ENCODE measurements around the gene COL9A2.

The COL9A2 gene

DNA sequence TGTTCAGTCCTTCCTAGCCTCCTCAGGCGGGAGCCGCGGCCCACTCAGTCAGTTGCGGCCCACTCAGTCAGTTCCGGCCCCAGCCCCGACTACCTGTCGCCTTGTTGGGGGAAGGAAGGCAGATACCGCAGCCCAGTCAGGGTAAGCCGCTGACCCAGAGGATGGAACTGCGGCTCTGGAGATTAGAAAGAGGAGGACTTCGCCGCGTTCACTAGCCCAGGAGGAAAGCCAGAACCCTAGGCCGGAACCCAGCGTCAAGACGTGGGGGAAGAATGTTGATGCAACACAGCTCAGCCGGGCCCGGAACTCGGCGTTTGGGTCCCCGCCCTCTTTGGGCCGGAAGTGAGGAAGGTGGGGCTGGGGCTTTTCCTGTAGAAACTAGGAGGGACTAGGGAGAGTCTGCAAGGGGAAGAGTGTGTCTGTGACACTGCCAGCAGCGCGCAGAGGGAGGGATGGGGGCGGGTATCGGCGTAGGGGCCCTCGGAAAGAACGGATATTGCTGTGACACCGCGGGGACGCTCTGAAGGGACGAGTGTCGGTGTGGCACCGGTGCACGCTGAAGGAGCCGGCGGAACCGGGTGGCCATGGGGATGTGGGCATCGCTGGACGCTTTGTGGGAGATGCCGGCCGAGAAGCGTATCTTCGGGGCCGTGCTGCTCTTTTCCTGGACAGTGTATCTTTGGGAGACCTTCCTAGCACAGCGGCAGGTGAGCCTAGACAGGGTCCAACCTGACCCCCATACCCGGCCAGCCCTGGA is 59.2 kb downstream of the COL9A2 start, which contains the start of gene ZMPSTE24:
ZMPSTE24 (plus strand) TSS at position 549 of the 757 bp plus-strand sequence; CDS start at position 585, 36 bp downstream.
- DNase-seq (ENCODE audit: low spot score) = peak; percentile 98

DNA sequence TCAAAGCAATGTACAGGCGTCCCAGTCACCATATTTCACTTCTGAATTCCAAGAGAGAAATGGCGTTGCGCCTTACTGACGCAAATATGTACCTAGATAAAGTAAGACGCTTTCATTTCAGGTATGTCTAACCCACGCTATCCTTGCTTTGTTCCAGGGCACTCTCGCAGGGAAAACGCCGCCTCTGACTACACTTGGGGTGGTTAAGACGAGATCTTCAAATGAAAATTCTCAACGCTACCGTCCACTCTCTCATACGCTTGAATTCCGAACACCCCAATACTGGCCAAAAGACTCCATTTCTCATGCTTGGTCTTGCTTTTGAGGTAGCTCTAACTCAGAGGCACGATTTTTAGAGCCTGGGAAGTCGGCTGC is 59.8 kb downstream of the COL9A2 start:
- DNase-seq (ENCODE audit: low spot score) = no peak

DNA sequence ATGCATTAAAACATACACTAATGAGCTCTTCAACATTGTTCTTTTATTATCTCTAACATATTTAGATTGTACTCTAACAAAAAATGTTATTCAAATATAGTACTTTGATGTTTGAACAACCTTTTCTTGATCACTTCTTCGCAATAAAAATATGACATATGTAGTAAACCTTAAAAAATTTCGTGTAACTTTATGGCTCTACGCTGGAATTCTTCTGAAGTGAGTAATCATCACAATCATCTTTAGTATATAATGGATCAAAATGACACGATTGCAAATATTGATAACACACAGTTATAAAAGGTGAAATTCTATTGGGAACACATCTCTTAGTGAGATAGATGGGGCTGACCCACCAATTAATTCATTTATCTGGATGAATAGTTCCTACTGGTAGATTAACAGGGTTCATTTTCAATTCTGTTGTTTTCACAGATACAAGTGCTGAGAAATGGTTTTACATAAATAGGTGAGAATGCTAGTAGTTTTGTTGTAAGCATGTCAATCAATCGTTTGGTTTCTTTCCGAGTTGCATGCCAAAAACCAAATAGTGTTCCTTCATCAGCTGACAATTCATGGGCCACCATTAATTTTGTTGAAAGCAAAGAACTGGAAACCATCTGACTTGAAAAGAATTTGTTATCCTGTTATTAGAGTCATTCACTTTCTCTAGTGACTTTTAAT is 60.5 kb downstream of the COL9A2 start:
- no peak for DNase-seq (ENCODE audit: low spot score)

DNA sequence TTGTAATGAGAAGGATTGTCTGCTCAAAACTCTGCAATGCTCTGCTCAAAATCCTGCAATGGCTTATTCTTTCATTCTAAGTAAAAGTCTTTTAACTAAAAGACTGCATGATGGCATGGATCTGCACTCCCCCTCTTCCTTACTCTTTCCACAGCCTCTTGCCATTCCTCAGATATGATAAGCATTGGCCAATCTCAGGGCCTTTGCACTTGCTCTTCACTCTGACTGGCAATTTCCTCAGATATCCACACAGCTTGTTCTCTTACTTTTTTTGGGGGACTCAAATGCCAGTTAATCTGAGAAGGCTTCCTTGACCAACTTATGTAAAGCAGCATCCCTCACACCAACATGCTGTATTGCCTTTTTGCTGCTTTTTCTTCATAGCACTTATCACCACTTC is 61.9 kb downstream of the COL9A2 start:
- DNase-seq (ENCODE audit: low spot score) = no peak

DNA sequence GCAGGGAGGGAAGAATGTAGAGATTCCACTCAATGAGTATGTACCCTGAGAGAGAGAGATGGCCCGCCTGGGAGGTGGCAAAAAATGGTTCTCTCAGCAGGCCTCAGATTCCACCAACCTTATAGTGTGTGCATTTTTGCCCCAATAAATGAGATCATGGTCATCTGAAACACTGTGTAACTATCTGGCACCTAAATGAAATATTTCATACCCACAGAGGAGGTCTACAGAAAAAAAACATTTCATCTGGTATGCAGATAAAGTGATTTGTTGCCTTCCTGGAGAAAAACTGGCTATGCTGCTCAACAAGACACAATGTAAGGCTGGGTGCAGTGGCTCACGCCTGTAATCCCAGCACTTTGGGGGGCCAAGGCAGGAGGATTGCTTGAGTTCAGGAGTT is 64.5 kb downstream of the COL9A2 start:
- DNase-seq (ENCODE audit: low spot score) = no peak

DNA sequence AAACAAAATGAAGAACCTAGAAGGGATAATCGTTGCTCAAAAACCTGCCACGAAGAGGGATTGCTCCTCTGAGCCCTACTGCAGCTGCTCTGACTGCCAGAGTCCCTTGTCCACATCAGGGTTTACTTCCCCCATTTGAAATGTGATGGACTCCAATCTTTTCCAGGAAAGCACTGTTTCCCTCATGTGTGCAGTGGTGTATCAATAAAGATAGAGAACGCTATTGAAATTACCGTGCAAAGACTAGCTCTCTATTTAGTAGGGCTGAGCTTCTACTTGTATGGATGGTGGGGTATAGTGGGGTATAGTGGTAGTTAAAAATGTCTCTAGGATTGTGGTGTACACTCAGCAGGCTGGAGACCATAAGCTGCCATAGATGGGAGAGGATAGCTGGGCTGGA is 65.6 kb downstream of the COL9A2 start:
- DNase-seq (ENCODE audit: low spot score) = no peak

Data from globus pallidus (tissue), 1 donor.